ENCODE data around the gene TMEM52.
"Not testable (repeated sequence)": the region's sequence is repeated elsewhere in the genome, so short reads cannot be mapped to it uniquely, and the experiment has no call there.

TMEM52 gene

GRCh38 chr1:1945782-1946393 lies 26.8 kb upstream of the TMEM52 start:
- DNase-seq: no peak

- peak; percentile 51 for DNase-seq
Measured at GRCh38 chr1:1943834-1944570, 24.9 kb upstream of the TMEM52 start.

GRCh38 chr1:1942753-1943656 lies 23.9 kb upstream of the TMEM52 start:
- no peak for DNase-seq

- DNase-seq: no peak
Measured at GRCh38 chr1:1941868-1942752, 23.0 kb upstream of the TMEM52 start.

- DNase-seq: no peak
Measured at GRCh38 chr1:1941211-1941841, 22.2 kb upstream of the TMEM52 start.

GRCh38 chr1:1940123-1940425 lies 21.0 kb upstream of the TMEM52 start:
- DNase-seq: no peak

GRCh38 chr1:1939296-1940122 lies 20.4 kb upstream of the TMEM52 start:
- no peak for DNase-seq

- DNase-seq: no peak
Measured at GRCh38 chr1:1938613-1939295, 19.7 kb upstream of the TMEM52 start.

- no peak for DNase-seq
Measured at GRCh38 chr1:1938276-1938573, 19.1 kb upstream of the TMEM52 start.

GRCh38 chr1:1937549-1938275 lies 18.6 kb upstream of the TMEM52 start:
- no peak for DNase-seq

GRCh38 chr1:1937061-1937460 lies 18.0 kb upstream of the TMEM52 start:
- DNase-seq: no peak

GRCh38 chr1:1934848-1935247 lies 15.8 kb upstream of the TMEM52 start:
- DNase-seq: not testable (repeated sequence)

- DNase-seq: no peak
Measured at GRCh38 chr1:1929639-1930545, 10.8 kb upstream of the TMEM52 start.

GRCh38 chr1:1929102-1929638 lies 10.1 kb upstream of the TMEM52 start:
- no peak for DNase-seq

- DNase-seq: no peak
Measured at GRCh38 chr1:1928231-1929101, 9.4 kb upstream of the TMEM52 start.

- DNase-seq: no peak
Measured at GRCh38 chr1:1927751-1928150, 8.7 kb upstream of the TMEM52 start.

- no peak for DNase-seq
Measured at GRCh38 chr1:1926886-1927660, 8.0 kb upstream of the TMEM52 start.

Data from hematopoietic multipotent progenitor cell treated with erythropoietin and hydrocortisone succinate and interleukin-3 and kit ligand, for 6 days (in vitro differentiated cells).